BLaER1 treated with 17β-estradiol and CSF1 and Interleukin-3, amounts not matched to agents 10 nM and 100 nM (cell line): ENCODE data around the gene MYOM1.
A peak's percentile ranks its signal among the peaks of the same experiment; 100 is the strongest.

Source experiments
- H3K27ac ChIP-seq, 11 experiments: shearing (Covaris generic); formaldehyde crosslinking; 2 replicates each; pipeline ENCODE4 v1.8.1; 2022
- H3K27me3 ChIP-seq, 11 experiments: shearing (Covaris generic); formaldehyde crosslinking; 2 replicates each; pipeline ENCODE4 v1.8.1; 2022
- H3K36me3 ChIP-seq, 11 experiments: shearing (Covaris generic); formaldehyde crosslinking; 2 replicates each; pipeline ENCODE4 v1.8.1; 2022
- H3K4me1 ChIP-seq, 10 experiments: shearing (Covaris generic); formaldehyde crosslinking; 2 replicates each; pipeline ENCODE4 v1.8.1; 2022
- H3K4me2 ChIP-seq, 11 experiments: shearing (Covaris generic); formaldehyde crosslinking; 2 replicates each; pipeline ENCODE4 v1.8.1; 2022
- H3K4me3 ChIP-seq, 10 experiments: shearing (Covaris generic); formaldehyde crosslinking; 2 replicates each; pipeline ENCODE4 v1.8.1; 2022
- H3K9ac ChIP-seq, 11 experiments: shearing (Covaris generic); formaldehyde crosslinking; 2 replicates each; pipeline ENCODE4 v1.8.1; 2022
- H3K9me3 ChIP-seq, 11 experiments: shearing (Covaris generic); formaldehyde crosslinking; replicated peaks in 1 of 11; 2 replicates each; pipeline ENCODE4 v1.8.1; 2022
- H4K20me1 ChIP-seq, 11 experiments: shearing (Covaris generic); formaldehyde crosslinking; 2 replicates each; pipeline ENCODE4 v1.8.1; 2022
- Cebpa-rat ChIP-seq, 11 experiments: shearing (Covaris generic); IDR thresholded peaks; 2 replicates each; pipeline ENCODE4 v1.8.1; 2022

MYOM1 gene

DNA sequence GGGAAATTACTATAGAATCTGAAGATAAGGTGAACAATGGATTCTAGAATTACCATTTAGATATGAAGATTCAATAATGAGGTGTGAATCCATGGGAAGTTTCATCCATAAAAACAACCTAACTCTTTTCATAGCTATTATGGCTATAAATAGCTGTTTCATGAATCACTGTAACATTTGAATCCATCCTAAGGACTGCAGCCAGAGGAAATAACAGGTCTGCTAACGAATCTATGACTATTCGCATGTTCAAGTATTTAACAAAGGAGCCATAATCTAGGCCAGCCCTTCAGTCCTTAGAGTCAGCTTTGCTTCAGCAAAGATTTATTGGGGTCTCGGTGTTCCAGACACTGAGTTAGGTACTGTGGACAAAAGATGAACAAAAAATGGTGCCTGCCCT is 87.1 kb downstream of the MYOM1 start:
- Histone ChIP-seq H4K20me1 (no peaks in the 10 kb centered on the region), H3K4me1 (peaks cover 0 to 7% (median 4%) of the 10 kb centered on the region in 10 experiments; a peak in 4 of 20 replicates), H3K36me3 (no peaks in the 10 kb centered on the region), H3K27ac (no peak overlapping the region), H3K9me3 (peaks cover 0 to 11% (median 3%) of the 10 kb centered on the region in 11 experiments; a peak in 5 of 22 replicates), H3K9ac (no peak overlapping the region), H3K4me2 (no peak overlapping the region), H3K27me3 (no peaks in the 10 kb centered on the region), H3K4me3 (no peak overlapping the region)
- TF ChIP-seq Cebpa-rat (IDR thresholded peaks at IDR 0.05) = no peak

GRCh38 chr18:3130344-3130743 is 89.4 kb downstream of the MYOM1 start:
- peaks cover 0 to 7% (median 1%) of the 10 kb centered on the region in 11 experiments; a peak in 8 of 22 replicates for H3K9me3 ChIP-seq
- H3K36me3 ChIP-seq = no peaks in the 10 kb centered on the region
- H4K20me1 ChIP-seq = no peaks in the 10 kb centered on the region
- no peak overlapping the region for H3K27ac ChIP-seq
- H3K4me2 ChIP-seq = no peak overlapping the region
- H3K9ac ChIP-seq = no peak overlapping the region
- H3K4me3 ChIP-seq = no peak overlapping the region
- no peaks in the 10 kb centered on the region for H3K27me3 ChIP-seq
- H3K4me1 ChIP-seq = peaks cover 0 to 7% (median 4%) of the 10 kb centered on the region in 10 experiments; a peak in 4 of 20 replicates
- TF ChIP-seq Cebpa-rat (IDR thresholded peaks at IDR 0.05) = no peak

DNA sequence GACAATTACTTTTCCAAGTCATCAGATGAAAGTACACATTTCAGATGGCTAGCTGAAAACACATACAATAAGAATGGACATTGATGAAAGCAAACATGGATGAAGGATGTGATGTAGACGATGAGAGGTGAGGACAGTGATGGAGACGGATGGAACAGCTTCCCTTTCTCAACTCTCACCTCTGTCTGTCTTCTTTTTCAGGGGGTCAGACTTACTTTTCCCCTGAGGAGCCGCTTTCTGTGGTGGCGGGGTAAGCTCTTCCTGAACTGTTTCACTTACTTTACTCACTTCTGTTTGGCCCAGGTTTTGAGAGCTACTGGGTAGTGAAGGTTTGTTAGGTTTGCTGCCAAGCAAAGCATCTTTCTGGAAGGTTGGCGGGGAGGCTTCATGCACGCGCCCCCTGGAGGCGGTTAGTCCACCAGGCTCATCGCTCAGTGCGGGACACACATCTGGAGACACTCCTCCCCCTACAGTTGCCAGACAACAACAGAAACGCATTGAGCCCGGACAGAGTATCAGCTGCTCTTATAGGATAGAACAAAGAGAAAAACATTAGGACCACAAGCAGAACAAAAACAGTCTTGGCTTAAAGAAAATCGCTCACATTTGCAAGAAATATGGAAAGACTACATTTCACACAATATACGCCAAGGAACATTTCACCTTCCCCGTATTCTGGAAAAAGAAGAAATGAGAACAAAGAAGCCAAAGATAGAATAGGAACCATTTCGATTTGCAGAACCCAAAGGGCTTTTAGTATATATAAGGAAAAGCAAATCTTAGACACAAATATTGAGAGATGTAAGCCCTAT is 90.5 kb downstream of the MYOM1 start:
- no peaks in the 10 kb centered on the region for H3K36me3 ChIP-seq
- no peak for TF ChIP-seq Cebpa-rat (IDR thresholded peaks at IDR 0.05)
- H3K9ac ChIP-seq = no peak overlapping the region
- H3K9me3 ChIP-seq = peaks cover 3 to 16% (median 11%) of the 10 kb centered on the region in 11 experiments; a peak in 17 of 22 replicates
- no peak overlapping the region for H3K4me3 ChIP-seq
- H3K4me1 ChIP-seq = peaks cover 0 to 7% (median 4%) of the 10 kb centered on the region in 10 experiments; a peak in 4 of 20 replicates
- no peaks in the 10 kb centered on the region for H3K27me3 ChIP-seq
- H3K27ac ChIP-seq = no peak overlapping the region
- H3K4me2 ChIP-seq = peak overlapping the region in 6 of 11 experiments; percentile 10 to 57 (median 26); a peak in 7 of 22 replicates
- H4K20me1 ChIP-seq = no peaks in the 10 kb centered on the region

- peaks cover 0 to 7% (median 4%) of the 10 kb centered on the region in 10 experiments; a peak in 4 of 20 replicates for H3K4me1 ChIP-seq
- TF ChIP-seq Cebpa-rat (IDR thresholded peaks at IDR 0.05) = no peak
Observed at GRCh38 chr18:3126457-3127097, 93.2 kb downstream of the MYOM1 start.

GRCh38 chr18:3124822-3125221 is 94.9 kb downstream of the MYOM1 start:
- H3K4me3 ChIP-seq = no peak overlapping the region
- no peaks in the 10 kb centered on the region for H3K27me3 ChIP-seq
- H3K9ac ChIP-seq = no peak overlapping the region
- H4K20me1 ChIP-seq = no peaks in the 10 kb centered on the region
- no peak overlapping the region for H3K27ac ChIP-seq
- H3K4me2 ChIP-seq = no peak overlapping the region
- H3K36me3 ChIP-seq = no peaks in the 10 kb centered on the region
- no peak for TF ChIP-seq Cebpa-rat (IDR thresholded peaks at IDR 0.05)
- peaks cover 0 to 7% (median 4%) of the 10 kb centered on the region in 10 experiments; a peak in 5 of 20 replicates for H3K4me1 ChIP-seq
- H3K9me3 ChIP-seq = peaks cover 3 to 20% (median 12%) of the 10 kb centered on the region in 11 experiments; a peak in 17 of 22 replicates

More at GRCh38 chr18:3126457-3127097, 93.2 kb downstream of the MYOM1 start:
- Histone ChIP-seq H3K9me3 (peaks cover 3 to 20% (median 12%) of the 10 kb centered on the region in 11 experiments; a peak in 17 of 22 replicates), H3K4me2 (no peak overlapping the region), H3K9ac (no peak overlapping the region), H3K27ac (no peak overlapping the region), H4K20me1 (no peaks in the 10 kb centered on the region), H3K27me3 (no peaks in the 10 kb centered on the region), H3K36me3 (no peaks in the 10 kb centered on the region), H3K4me3 (no peak overlapping the region)

GRCh38 chr18:3122851-3123250 is 96.9 kb downstream of the MYOM1 start:
- TF ChIP-seq Cebpa-rat (IDR thresholded peaks at IDR 0.05) = no peak
- no peak overlapping the region for H3K9ac ChIP-seq

GRCh38 chr18:3121259-3121658 is 98.5 kb downstream of the MYOM1 start:
- peaks cover 3 to 20% (median 12%) of the 10 kb centered on the region in 11 experiments; a peak in 17 of 22 replicates for H3K9me3 ChIP-seq
- H3K4me1 ChIP-seq = peaks cover 0 to 4% (median under 1%) of the 10 kb centered on the region in 10 experiments; a peak in 7 of 20 replicates
- H4K20me1 ChIP-seq = no peaks in the 10 kb centered on the region
- no peak overlapping the region for H3K27ac ChIP-seq
- no peaks in the 10 kb centered on the region for H3K36me3 ChIP-seq
- H3K4me2 ChIP-seq = no peak overlapping the region
- no peaks in the 10 kb centered on the region for H3K27me3 ChIP-seq
- no peak overlapping the region for H3K9ac ChIP-seq
- no peak overlapping the region for H3K4me3 ChIP-seq
- TF ChIP-seq Cebpa-rat (IDR thresholded peaks at IDR 0.05) = no peak

More at GRCh38 chr18:3122851-3123250, 96.9 kb downstream of the MYOM1 start:
- peaks cover 3 to 20% (median 12%) of the 10 kb centered on the region in 11 experiments; a peak in 17 of 22 replicates for H3K9me3 ChIP-seq
- no peak overlapping the region for H3K4me3 ChIP-seq
- no peak overlapping the region for H3K27ac ChIP-seq
- H3K36me3 ChIP-seq = no peaks in the 10 kb centered on the region
- H4K20me1 ChIP-seq = no peaks in the 10 kb centered on the region
- peaks cover 0 to 4% (median 0%) of the 10 kb centered on the region in 10 experiments; a peak in 1 of 20 replicates for H3K4me1 ChIP-seq
- no peaks in the 10 kb centered on the region for H3K27me3 ChIP-seq
- H3K4me2 ChIP-seq = no peak overlapping the region

DNA sequence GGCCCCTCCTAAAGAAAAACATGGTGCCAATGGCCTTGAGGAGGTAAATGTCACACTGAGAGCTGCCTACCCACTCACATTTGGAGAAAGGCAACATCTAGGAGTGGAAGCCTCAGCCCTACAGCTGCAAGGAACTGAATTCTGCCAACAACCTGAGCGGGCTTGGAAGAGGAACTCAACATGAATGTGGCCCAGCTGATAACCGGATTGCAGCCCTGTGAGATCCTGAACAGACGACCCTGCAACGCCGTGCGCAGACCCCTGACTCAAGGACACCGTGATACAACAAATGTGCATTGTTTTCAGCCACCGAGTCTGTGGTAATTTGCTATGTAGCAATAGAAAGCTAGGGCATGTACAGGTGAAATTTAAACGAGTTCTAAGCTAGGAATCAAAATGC is 99.4 kb downstream of the MYOM1 start:
- H3K36me3 ChIP-seq = no peaks in the 10 kb centered on the region
- no peak overlapping the region for H3K4me3 ChIP-seq
- no peak overlapping the region for H3K9ac ChIP-seq
- TF ChIP-seq Cebpa-rat (IDR thresholded peaks at IDR 0.05) = no peak
- peak overlapping the region in 2 of 11 experiments; percentile 11 to 26; a peak in 1 of 22 replicates for H3K4me2 ChIP-seq
- H3K9me3 ChIP-seq = peaks cover 3 to 15% (median 11%) of the 10 kb centered on the region in 11 experiments; a peak in 17 of 22 replicates
- peaks cover 0 to 11% (median 9%) of the 10 kb centered on the region in 10 experiments; a peak in 17 of 20 replicates for H3K4me1 ChIP-seq
- H3K27me3 ChIP-seq = no peaks in the 10 kb centered on the region
- H4K20me1 ChIP-seq = no peaks in the 10 kb centered on the region
- H3K27ac ChIP-seq = no peak overlapping the region
